WI38 (cell line): Measurements from ENCODE around the gene ABCB11.

ENCODE experiments used
- H3K4me3 ChIP-seq: 2 replicates; pipeline ENCODE4 v1.5.1; 2011; ENCODE audit warnings: low read depth, mild to moderate bottlenecking, control low read depth, low read length
- CTCF ChIP-seq: IDR thresholded peaks from 2 replicates; pipeline ENCODE4 v1.5.1; 2012; ENCODE audit warnings: low read depth, mild to moderate bottlenecking, control low read depth, low read length

Gene ABCB11

GRCh38 chr2:168995744-168996143 is 35.4 kb downstream of the ABCB11 start:
- TF ChIP-seq CTCF, result no peak
- no peak overlapping the region for H3K4me3 ChIP-seq

- no peak for TF ChIP-seq CTCF
- no peak overlapping the region for H3K4me3 ChIP-seq
These were observed 37.6 kb downstream of the ABCB11 start for GRCh38 chr2:168993538-168993937.

- no peak overlapping the region for H3K4me3 ChIP-seq
- no peak for TF ChIP-seq CTCF
These were observed 38.4 kb downstream of the ABCB11 start for GRCh38 chr2:168992591-168993349.

GRCh38 chr2:168992026-168992425 is 39.1 kb downstream of the ABCB11 start:
- TF ChIP-seq CTCF, result no peak
- H3K4me3 ChIP-seq, result no peak overlapping the region

- no peak overlapping the region for H3K4me3 ChIP-seq
- TF ChIP-seq CTCF, result no peak
These were observed 42.4 kb downstream of the ABCB11 start for GRCh38 chr2:168988755-168989154.

GRCh38 chr2:168986398-168986943 is 44.7 kb downstream of the ABCB11 start:
- TF ChIP-seq CTCF, result no peak
- no peak overlapping the region for H3K4me3 ChIP-seq

GRCh38 chr2:168981651-168982050 is 49.5 kb downstream of the ABCB11 start:
- TF ChIP-seq CTCF, result no peak
- H3K4me3 ChIP-seq, result no peak overlapping the region
